Prostate gland (tissue), 2 donors: ENCODE results near the gene CHST15.

Experiments used
- CTCF ChIP-seq, 4 experiments: fragments of 200-600 bp in 2 of 4; fragments of 450-650 bp in 2 of 4; sonication (generic) in 2 of 4; IDR thresholded peaks; 1 replicate in 3 of 4; 2 replicates in 1 of 4; pipeline ENCODE4 v1.5.1; 2016 to 2019; ENCODE audit warnings: antibody characterized with exemption in 4 of 4, mild to moderate bottlenecking in 2 of 4, moderate library complexity in 2 of 4
- POLR2A ChIP-seq: fragments of 450-650 bp; IDR thresholded peaks from one replicate; pipeline ENCODE4 v1.6.1; 2016; ENCODE audit warnings: antibody characterized with exemption, mild to moderate bottlenecking
- POLR2AphosphoS5 ChIP-seq: sonication (generic); formaldehyde crosslinking; IDR thresholded peaks from one replicate; pipeline ENCODE4 v1.6.1; 2017; ENCODE audit warnings: antibody characterized with exemption

GRCh38 chr10:124061030-124061429, 32.4 kb downstream of the CHST15 start:
- TF ChIP-seq CTCF (IDR thresholded peaks at IDR 0.05) (no peak), POLR2AphosphoS5 (no peak), POLR2A (no peak)
